Measurements from ENCODE around the gene TFEB.

GRCh38 chr6:41774841-41775240, 39.4 kb upstream of the TFEB start:
- TF ChIP-seq CTCF (conservative IDR thresholded peaks at IDR 0.05), result no peak
- no peak for TF ChIP-seq EZH2 (IDR thresholded peaks at IDR 0.05; ENCODE audit: low read depth)
